GM13977 (cell line): ENCODE measurements around the gene DNAJC16.

Experiments
- DNase-seq: peaks from one replicate; pipeline ENCODE4 v3.0.0; 2012; ENCODE audit warnings: low spot score
- in situ Hi-C: fragments of 300-500 bp; cut with MboI; formaldehyde crosslinking; loops from one replicate; pipeline ENCODE4 v1.12.0; 2022; ENCODE audit warnings: low sequenced_read_pairs, low pct_unique_long_range_greater_than_20kb, mixed read lengths, inconsistent platforms; ENCODE audit not compliant: unreplicated experiment
- TF ChIP-seq, protein P1 (sequence below): IDR thresholded peaks from 2 replicates; pipeline ENCODE4 v1.5.1; 2012; ENCODE audit warnings: mild to moderate bottlenecking, control low read depth; ENCODE audit not compliant: insufficient read depth; ENCODE audit errors: extremely low read depth, missing control alignments

The DNAJC16 gene

DNA sequence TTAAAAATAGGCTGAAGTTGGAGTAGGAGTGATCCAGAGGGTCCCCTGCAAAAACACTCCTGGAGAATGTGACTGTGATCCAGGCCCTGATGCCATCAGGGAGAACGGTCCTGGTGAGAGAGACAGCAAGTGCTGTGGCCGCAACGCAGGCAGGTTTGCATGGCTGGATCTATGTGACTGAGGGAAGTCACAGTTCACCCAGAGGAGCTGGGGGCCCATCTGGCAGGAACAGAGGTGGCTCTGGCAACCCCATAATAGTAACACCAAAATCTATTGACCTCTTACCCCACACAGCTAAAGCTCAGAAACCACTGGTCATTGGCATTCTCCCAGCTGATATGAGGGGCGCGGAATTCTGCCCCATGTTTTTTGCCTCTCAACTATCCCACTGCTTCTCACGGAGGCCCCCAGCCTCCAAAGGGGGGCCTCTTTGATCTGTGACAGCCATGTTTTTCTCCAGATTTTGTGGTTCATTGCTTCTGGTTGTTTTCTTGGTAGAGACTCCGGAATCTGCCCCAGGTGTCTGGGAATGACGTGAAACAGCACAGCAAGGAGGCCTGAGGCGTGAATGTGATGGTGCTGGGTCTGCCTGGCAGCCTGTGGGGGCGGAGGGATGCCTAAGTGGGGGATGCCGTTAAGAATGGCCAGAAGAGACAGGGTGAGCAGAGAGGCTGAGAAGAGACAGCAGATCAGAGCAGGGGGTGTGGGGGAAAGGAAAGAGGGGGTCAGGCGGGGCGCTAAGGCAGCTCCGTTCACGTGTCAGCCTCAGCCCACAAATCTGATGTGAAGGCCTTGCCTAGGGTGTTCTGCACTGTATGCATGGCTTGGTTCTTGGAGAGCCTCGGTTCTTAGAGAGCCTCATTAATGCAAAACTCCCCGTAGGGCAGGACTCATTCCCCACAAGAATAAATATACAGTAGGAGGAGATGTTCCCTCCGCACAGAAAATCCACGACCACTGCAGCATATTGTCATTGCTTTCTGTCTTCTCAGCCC lies 26.2 kb upstream of the DNAJC16 start:
- no peak for DNase-seq
- in situ Hi-C loops, result no loop called here
- TF ChIP-seq, protein P1, sequence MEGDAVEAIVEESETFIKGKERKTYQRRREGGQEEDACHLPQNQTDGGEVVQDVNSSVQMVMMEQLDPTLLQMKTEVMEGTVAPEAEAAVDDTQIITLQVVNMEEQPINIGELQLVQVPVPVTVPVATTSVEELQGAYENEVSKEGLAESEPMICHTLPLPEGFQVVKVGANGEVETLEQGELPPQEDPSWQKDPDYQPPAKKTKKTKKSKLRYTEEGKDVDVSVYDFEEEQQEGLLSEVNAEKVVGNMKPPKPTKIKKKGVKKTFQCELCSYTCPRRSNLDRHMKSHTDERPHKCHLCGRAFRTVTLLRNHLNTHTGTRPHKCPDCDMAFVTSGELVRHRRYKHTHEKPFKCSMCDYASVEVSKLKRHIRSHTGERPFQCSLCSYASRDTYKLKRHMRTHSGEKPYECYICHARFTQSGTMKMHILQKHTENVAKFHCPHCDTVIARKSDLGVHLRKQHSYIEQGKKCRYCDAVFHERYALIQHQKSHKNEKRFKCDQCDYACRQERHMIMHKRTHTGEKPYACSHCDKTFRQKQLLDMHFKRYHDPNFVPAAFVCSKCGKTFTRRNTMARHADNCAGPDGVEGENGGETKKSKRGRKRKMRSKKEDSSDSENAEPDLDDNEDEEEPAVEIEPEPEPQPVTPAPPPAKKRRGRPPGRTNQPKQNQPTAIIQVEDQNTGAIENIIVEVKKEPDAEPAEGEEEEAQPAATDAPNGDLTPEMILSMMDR, result no peak

DNA sequence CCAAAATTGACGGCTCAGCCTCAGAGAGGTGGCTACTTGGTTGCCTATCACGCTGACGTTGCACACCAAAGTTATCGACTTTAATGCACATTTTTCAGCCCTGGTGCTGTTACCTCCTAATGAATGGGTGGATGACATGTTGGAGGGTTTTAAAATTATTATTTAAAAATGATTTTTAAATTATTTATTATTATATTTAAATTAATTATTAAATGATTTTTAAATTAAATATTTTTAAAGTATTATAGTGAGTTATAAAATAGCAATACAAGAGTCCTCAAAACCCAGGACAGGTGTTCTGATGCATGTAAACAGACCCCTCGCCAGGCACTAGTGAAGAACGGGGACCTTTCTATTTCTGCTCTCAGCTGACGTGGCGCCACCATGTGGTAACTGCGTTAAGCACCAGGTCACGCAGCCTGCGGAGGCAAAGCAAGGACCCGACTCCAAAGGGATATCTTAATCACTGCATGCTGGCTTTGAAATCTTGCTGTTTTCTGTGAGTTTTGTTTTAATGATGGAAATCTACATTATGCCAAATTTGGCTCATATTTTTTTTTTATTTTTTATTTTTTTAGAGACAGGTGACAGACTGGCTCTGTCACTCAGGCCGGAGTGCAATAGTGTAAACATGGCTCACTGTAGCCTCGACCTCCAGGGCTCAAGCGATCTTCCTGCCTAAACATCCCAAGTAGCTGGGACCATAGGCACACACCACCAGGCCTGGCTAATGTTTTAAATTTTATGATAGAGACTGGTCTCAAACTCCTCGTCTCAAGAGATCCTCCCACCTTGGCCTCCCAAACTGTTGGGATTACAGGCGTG lies 25.2 kb upstream of the DNAJC16 start:
- in situ Hi-C loops, result no loop called here
- TF ChIP-seq, protein P1, result peak; percentile 84
- DNase-seq, result peak; percentile 78

GRCh38 chr1:15504436-15504835 lies 22.2 kb upstream of the DNAJC16 start:
- no peak for DNase-seq
- in situ Hi-C loops, result no loop called here
- TF ChIP-seq, protein P1, result no peak

DNA sequence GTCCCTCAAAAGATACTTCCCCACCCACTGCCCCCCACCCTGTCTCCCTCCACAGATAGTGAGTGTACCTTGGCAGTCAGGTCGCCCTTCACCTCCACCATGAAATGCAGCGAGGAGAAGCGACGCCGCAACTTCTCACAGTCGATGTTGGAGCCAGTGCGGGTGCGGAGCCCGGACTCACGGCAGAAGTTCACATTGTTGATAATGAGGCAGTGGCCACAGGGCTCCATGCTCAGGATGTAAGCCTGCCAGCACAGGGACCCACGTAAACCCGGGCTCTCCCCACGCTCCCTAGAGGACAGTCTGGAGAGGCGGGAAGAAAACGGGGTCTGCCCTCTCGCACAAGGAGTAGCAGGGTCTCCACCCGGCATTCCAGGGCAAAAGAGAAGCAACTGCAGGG lies 19.8 kb upstream of the DNAJC16 start:
- in situ Hi-C loops, result no loop called here
- no peak for DNase-seq
- TF ChIP-seq, protein P1, result no peak

DNA sequence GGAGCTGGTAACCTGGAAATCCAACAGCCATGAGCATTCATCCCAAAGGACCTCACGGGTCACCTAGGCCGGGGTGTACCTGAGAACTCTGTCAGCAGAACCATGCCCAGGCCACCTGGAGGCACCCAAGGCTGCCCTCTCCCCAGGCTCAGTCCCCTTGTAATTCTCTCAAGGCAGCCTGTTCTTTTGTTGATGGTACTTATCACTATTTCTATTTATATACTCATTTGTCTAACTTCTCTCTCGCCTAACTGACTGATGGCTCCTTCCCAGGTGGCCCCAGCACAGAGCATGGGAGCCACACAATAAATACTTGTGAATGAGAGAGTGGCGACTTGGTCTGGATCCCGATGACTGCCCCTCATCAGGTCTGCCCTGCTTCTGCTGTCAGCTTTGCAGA lies 19.4 kb upstream of the DNAJC16 start:
- in situ Hi-C loops, result no loop called here
- TF ChIP-seq, protein P1, result no peak
- DNase-seq, result no peak

DNA sequence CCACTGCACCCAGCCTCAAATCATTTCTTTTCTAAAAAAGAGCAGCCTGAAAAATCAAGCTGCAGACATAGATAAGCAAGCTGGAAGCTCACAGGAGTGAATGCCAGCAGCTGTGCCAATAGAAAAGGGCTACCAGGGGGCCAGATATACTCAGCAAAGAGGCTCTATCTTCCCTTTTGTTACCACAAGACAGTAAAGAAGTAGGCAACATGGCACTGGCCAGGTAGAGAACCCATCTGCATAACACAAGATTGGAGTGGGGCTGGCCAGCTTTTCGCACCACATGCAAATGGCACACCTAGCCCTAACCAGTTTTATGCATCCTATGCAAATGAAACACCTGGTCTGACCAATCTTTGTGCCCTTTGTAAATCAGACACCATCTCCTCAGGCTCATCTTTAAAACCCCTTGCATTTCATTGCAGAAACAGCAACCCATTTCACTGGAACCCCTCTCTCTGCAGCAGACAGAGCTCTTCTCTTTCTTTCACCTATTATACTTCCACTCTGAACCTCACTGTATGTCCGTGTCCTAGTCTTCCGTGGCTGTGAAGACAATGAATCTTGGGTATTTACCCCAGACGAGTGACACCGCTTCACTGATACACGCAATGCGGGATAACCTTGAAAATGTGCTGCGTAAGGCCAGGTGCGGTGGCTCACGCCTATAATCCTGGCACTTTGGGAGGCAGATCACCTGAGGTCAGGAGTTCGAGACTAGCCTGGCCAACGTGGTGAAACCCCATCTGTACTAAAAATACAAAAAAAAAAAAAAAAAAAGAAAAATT lies 17.8 kb upstream of the DNAJC16 start:
- TF ChIP-seq, protein P1, result no peak
- in situ Hi-C loops, result no loop called here
- DNase-seq, result no peak
